Astrocyte of the spinal cord (primary cell): ENCODE results near the gene SENP6.

Experiments used
- DNase-seq: peaks from one replicate; pipeline ENCODE4 v3.0.0; 2011; ENCODE audit warnings: low read depth, low spot score
- H3K4me3 ChIP-seq: 2 replicates; pipeline ENCODE4 v1.5.1; 2011; ENCODE audit warnings: low read depth, mild to moderate bottlenecking, low read length, moderate library complexity
- in situ Hi-C: cut with HindIII; loops from 2 replicates; pipeline ENCODE4 v1.10.0; 2017; ENCODE audit warnings: low sequenced_read_pairs
- TF ChIP-seq, protein P1 (sequence below): IDR thresholded peaks from 2 replicates; pipeline ENCODE4 v1.5.1; 2012; ENCODE audit warnings: low read depth, mild to moderate bottlenecking, low read length, inconsistent platforms

Gene SENP6

GRCh38 chr6:75757295-75757694, 155.6 kb downstream of the SENP6 start:
- H3K4me3 ChIP-seq, result no peak overlapping the region
- no peak for DNase-seq
- TF ChIP-seq, protein P1, sequence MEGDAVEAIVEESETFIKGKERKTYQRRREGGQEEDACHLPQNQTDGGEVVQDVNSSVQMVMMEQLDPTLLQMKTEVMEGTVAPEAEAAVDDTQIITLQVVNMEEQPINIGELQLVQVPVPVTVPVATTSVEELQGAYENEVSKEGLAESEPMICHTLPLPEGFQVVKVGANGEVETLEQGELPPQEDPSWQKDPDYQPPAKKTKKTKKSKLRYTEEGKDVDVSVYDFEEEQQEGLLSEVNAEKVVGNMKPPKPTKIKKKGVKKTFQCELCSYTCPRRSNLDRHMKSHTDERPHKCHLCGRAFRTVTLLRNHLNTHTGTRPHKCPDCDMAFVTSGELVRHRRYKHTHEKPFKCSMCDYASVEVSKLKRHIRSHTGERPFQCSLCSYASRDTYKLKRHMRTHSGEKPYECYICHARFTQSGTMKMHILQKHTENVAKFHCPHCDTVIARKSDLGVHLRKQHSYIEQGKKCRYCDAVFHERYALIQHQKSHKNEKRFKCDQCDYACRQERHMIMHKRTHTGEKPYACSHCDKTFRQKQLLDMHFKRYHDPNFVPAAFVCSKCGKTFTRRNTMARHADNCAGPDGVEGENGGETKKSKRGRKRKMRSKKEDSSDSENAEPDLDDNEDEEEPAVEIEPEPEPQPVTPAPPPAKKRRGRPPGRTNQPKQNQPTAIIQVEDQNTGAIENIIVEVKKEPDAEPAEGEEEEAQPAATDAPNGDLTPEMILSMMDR, result no peak
- in situ Hi-C loops, result no loop called here

GRCh38 chr6:75758061-75758460, 156.4 kb downstream of the SENP6 start:
- in situ Hi-C loops, result no loop called here
- DNase-seq, result no peak
- no peak overlapping the region for H3K4me3 ChIP-seq
- TF ChIP-seq, protein P1, result no peak

DNA sequence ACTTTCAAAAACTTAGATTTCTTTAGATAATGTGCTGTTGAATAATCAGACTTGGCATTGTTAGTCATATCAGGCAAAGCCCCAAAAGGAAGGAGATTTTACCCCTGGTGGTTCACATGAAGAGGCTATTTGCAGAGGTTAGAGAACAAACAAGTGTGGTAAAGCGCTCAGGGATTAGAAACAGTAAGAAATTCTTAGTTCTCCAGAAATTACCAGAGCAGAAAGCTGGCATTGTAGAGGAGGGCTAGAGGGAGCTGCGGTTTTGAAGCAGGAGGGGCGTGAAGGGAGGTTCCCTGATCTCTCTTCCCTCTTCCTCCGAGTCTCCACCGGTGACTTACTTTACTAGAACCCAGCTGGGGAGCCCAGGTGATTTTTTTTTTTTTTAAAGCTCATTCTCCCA, 157.5 kb downstream of the SENP6 start:
- no peak for DNase-seq
- TF ChIP-seq, protein P1, result no peak
- no peak overlapping the region for H3K4me3 ChIP-seq
- in situ Hi-C loops, result no loop called here

GRCh38 chr6:75760320-75760719, 158.6 kb downstream of the SENP6 start:
- in situ Hi-C loops, result no loop called here
- H3K4me3 ChIP-seq, result no peak overlapping the region
- TF ChIP-seq, protein P1, result no peak
- DNase-seq, result no peak

DNA sequence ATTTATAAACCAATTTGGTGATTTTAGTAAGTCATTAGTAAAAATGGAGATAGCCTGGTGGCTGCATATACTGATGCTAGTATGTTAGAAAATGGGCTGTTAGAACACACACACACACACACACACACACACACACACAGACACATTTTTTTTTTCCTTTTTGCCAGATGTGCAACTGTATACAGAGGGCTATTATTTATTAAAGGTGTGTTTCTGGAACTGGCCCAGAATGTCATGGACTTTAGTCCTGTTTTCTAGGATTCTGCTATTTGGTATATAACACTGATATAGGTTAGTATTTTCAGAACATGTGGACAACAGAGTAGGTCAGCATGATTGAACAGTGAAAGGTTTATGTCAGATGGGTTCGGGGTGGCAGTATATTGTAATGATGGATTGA, 159.8 kb downstream of the SENP6 start:
- DNase-seq, result no peak
- H3K4me3 ChIP-seq, result no peak overlapping the region
- in situ Hi-C loops, result no loop called here
- TF ChIP-seq, protein P1, result no peak

DNA sequence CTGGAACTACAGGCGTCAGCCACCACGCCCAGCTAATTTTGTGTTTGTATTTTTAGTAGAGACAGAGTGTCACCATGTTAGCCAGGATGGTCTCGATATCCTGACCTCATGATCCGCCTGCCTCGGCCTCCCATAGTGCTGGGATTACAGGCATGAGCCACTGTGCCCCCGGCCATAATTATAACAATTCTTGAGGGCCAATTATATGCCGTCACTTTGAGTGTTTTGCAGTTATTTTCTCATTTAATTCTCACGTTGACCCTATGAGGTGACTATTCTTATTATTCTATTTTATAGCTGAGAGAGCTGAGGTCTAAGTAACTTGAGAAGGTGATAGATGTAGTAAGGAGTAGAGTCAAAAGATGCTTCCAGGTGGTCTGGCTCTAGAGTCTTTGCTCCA, 160.4 kb downstream of the SENP6 start:
- TF ChIP-seq, protein P1, result no peak
- in situ Hi-C loops, result no loop called here

GRCh38 chr6:75766387-75766786, 164.7 kb downstream of the SENP6 start:
- TF ChIP-seq, protein P1, result no peak
- in situ Hi-C loops, result no loop called here
- H3K4me3 ChIP-seq, result no peak overlapping the region
- no peak for DNase-seq

More for the DNA sequence above, 160.4 kb downstream of the SENP6 start:
- H3K4me3 ChIP-seq, result no peak overlapping the region
- DNase-seq, result no peak
